Measurements from ENCODE around the gene ELP4.

ELP4 gene

DNA sequence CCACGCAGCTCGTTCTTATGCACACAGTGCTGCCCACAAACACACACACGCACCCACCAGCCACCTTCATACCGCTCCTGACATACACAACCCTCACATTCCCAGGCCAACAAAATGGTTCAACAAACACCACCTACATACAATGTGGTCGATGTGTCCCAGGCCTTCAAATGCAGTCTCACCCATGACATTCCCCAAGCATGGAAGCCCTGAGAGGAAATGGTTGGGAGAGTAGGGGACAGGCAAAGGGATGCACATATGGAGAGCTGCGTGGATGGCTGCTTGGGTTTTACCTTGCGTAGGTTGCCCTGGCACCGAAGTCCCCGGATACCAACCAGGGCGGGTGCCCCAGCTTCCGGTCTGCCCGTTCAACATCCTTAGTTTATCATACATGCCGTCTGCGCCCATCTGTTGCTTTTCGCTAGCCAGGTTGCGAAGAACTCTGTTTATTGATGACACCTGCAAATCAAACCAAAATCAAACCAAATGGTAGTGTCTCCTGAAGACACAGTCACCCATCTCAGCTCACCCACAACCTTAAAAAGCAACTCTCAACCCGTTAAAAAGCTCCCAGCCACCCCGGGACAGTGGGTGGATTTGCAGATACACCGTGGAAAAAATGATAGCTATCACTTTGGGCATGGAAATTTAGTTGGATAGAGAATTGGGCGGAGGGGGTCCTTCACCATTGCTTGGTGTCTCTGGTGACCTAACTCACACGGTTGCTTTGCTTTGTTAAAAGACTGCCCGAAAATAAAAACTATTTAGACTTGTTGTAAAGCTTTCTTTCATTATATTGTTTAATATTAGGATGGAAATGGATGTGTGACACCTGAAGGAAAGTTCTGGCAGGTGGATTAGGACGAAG, 291.1 kb downstream of the ELP4 start:
- no peak for DNase-seq (ENCODE audit: low spot score)

GRCh38 chr11:31801298-31801702, 291.7 kb downstream of the ELP4 start:
- DNase-seq (ENCODE audit: low spot score) = no peak

- DNase-seq (ENCODE audit: low spot score) = no peak
These were observed 292.5 kb downstream of the ELP4 start for GRCh38 chr11:31802000-31802551.

DNA sequence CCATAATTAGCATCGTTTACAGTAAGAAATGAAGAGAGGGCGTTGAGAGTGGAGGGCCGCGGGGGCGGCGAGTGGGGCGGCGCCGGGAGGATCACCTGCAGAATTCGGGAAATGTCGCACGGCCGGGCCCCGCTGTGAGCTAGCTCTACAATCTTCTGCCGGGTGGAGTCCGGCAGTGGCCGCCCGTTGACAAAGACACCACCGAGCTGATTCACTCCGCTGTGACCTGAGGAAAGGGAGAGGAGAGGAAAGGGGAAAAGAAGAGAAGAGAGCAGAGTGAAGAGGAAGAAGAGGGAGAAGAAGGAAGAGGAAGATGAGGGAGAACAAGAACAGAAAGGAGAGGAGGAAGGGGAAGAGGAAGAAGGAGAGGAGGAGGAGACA, 293.0 kb downstream of the ELP4 start:
- DNase-seq (ENCODE audit: low spot score) = no peak

- no peak for DNase-seq (ENCODE audit: low spot score)
These were observed 293.6 kb downstream of the ELP4 start for GRCh38 chr11:31802990-31803812.

- no peak for DNase-seq (ENCODE audit: low spot score)
These were observed 294.3 kb downstream of the ELP4 start for GRCh38 chr11:31803813-31804311.

GRCh38 chr11:31804312-31805036, 294.9 kb downstream of the ELP4 start:
- DNase-seq (ENCODE audit: low spot score) = no peak

- no peak for DNase-seq (ENCODE audit: low spot score)
These were observed 295.6 kb downstream of the ELP4 start for GRCh38 chr11:31805037-31805628.

DNA sequence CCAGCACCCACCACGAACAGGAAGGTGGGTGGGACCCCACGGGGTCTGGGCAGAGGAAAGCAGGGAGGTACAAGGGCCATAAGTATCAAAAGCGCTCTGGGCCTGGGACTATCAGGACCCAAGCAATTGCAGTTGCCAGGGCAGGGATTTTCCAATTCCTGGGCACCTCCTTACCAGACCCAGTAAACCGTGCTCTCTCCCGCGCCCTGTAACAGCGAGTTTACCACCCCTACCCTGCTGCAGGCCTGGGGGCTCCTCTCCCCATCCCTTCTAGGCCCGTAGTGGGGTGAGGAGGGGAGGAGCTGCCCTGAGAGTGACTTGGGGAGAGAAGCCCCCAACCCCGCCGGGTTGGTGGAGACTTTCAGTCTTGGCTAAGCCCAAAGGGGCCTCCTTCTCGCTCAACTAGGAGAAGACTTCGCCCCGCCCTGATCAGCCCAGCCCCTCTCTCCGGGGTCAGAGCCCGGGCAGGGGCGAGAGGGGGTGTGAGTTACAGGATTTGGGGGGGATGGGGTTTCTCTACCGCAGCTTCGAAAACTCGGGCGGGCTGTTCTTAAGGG, 296.1 kb downstream of the ELP4 start:
- no peak for DNase-seq (ENCODE audit: low spot score)

DNA sequence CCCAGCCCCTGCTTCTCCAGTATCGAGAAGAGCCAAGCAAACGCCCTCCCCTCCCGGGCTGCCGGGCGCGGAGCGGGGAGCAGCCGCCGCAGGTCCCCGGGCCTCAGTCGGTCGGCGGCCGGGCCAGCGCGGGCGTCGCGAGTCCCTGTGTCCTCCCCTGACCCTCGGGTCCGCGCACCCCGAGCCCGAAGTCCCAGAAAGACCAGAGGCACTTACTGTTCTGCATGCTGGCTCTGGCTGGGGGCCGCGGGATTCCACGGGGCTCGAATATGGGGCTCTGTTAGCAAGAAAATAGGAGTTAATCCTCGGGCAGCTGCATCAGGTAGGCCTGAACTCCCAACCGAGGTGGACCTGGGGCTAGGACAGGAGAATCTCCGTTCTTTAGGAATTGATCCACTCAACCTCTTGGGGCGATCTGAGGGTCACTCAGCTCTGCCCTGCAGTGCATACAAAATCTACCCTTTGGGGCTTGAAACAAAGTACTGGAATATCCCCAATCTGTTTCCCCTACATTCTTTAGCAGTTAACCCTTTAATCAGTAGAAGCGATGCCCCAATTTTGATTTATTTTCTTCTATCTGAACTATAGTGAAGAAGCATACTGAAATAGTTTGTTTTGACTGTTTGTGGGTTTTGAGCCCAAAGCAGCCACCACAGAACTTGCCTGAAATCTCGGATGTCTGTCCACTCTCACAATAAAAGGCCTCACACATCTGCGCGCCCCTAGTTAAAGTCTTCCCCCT, 296.8 kb downstream of the ELP4 start:
- DNase-seq (ENCODE audit: low spot score) = no peak

GRCh38 chr11:31806928-31807798, 297.6 kb downstream of the ELP4 start:
- DNase-seq (ENCODE audit: low spot score) = no peak

GRCh38 chr11:31807799-31808667, 298.5 kb downstream of the ELP4 start:
- no peak for DNase-seq (ENCODE audit: low spot score)

DNA sequence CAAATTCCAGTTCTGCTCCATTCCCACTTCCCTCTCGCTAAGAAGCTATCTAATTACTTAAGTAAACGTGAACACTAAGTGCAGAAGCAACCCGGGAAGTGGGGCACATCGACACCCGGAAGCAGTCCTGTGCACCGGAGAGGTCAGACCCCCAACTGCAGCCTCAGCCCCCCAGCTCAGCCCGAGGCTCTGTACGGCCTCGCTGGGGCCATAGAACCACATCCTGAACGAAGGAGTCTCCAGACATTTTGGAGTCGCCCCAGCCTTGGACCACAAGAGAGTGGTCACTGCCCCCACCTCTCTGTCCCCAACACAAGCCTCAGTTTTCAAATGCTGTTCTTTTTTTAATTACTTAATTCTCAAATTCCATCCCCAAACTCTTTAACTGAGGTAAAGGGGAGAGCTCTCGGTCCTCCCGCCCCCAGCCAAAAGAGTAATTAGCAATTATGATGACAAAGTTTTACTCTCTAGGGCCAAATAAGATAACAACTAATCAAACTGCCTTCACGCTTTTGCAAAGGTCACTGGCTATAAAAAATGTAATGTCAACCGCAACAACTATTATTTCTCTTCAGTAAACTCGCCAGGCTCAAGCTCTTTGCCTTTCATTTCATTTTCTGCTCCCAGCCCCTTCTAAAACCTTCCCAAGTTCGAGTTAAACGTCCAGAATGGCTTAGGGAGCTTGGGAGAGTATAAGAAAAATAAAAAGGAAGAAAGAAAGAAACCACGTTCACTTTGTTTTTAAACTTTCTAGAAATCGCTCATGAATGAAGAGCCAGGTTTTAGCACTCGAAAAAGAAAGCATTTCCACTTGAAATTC, 299.4 kb downstream of the ELP4 start:
- DNase-seq (ENCODE audit: low spot score) = no peak

- DNase-seq (ENCODE audit: low spot score) = no peak
These were observed 299.9 kb downstream of the ELP4 start for GRCh38 chr11:31809541-31809856.

DNA sequence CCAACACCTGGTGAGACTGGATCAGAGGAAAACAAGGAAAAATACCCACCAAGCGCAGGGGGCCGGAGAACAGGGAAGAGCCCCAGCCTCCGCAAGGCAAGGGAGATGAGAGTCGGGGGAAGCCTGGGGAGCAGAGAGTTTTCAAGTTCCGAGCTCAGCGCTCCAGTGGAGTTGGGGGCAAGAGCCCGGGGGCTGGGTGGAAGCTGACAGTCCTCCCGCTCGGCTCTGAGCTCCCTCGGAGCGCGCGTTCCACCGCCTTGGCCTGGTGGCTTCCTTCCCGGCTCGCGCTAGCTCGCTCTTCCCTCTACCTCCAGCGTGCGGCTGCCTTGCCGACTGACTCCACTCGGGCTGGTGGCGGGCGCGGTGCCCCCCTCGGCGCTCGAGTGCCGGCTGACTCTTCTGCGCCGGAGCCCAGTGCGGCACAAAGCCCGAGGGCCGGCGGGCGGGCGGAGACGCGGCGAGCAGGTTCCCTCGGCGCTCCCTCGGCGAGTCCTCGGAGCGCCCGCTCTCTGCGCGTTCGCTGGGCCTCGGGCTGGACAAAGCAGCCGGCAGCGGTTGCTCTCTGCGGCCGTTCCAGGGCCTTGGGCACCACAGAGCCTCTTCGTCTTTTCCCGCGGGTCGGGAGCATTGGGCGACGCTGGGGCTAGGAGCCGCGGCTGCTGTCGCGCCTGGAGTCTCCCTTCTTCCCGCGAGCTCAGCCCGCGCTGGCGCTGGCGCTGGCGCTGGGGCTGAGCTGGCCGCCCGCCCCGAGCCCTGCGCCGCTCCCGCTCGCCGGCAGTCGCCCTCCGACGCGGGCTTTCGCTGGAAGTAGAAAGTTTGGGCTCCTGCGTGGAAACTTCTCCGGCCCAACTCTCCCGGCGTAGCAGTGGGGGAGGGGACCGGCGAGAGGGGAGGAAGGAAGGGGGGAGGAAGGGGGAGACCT, 300.6 kb downstream of the ELP4 start:
- no peak for DNase-seq (ENCODE audit: low spot score)

- no peak for DNase-seq (ENCODE audit: low spot score)
These were observed 301.4 kb downstream of the ELP4 start, which contains the start of gene PAX6 for GRCh38 chr11:31810779-31811647. TSS of gene PAX6 (minus strand) at chr11:31811322. CDS start at chr11:31806411, 4,911 bp downstream.
